ENCODE results near the gene ATP5F1B. TPM values are rescaled to one million over a fixed set of nuclear protein-coding genes. Genes with fewer than 3 reads are reported as not detected.

Gene ATP5F1B
- total and polyA plus RNA-seq, 9 of the 15 experiments (the other 6 are each of a cell fraction or from before 2014, with no cell fraction given) = 908 to 3,125 (median 1,482) TPM

- TF ChIP-seq TFE3 (CRISPR knock-in tag; IDR thresholded peaks at IDR 0.05) (no peak), CXXC5 (CRISPR knock-in tag; IDR thresholded peaks at IDR 0.05) (peak; percentile 86), DPF2 (IDR thresholded peaks at IDR 0.05) (no peak), ZNF431 (CRISPR knock-in tag; IDR thresholded peaks at IDR 0.05) (peak; percentile 53; the same call in 1 of the 2 replicates), SREBF1 (IDR thresholded peaks at IDR 0.05; ENCODE audit: borderline replicate concordance, low read depth, low read length) (0 out of 2 replicates have a peak, but pooled peaks have one; percentile 84), GABPA (tag; conservative IDR thresholded peaks at IDR 0.05; ENCODE audit: low read depth) (peak; percentile 75), EGR1 (conservative IDR thresholded peaks at IDR 0.05) (peak; percentile 67), ZBTB9 (CRISPR knock-in tag; IDR thresholded peaks at IDR 0.05) (0 out of 2 replicates have a peak, but pooled peaks have one; percentile 28), ATF7 (IDR thresholded peaks at IDR 0.05) (peak; percentile 66), MYNN (IDR thresholded peaks at IDR 0.05) (peak; percentile 83; the same call in 1 of the 2 replicates), MYNN (CRISPR knock-in tag; IDR thresholded peaks at IDR 0.05) (no peak), TEAD4 (IDR thresholded peaks at IDR 0.05; ENCODE audit: low read length) (peak; percentile 23), TEAD4 (CRISPR knock-in tag; IDR thresholded peaks at IDR 0.05; ENCODE audit: borderline replicate concordance) (no peak), ZBTB7A (IDR thresholded peaks at IDR 0.05; ENCODE audit: borderline replicate concordance, control insufficient read depth, low read depth, low read length) (peak; percentile 53; the same call in 1 of the 2 replicates), NFE2 (IDR thresholded peaks at IDR 0.05; ENCODE audit: low read depth) (peak; percentile 42), ZNF778 (CRISPR knock-in tag; IDR thresholded peaks at IDR 0.05) (no peak), ZNF318 (IDR thresholded peaks at IDR 0.05; ENCODE audit: borderline replicate concordance in 1 of 2, low read depth in 1 of 2) (0 out of 4 replicates have a peak, but pooled peaks of 1 of the 2 experiments have one; percentile 33), C11orf30 (IDR thresholded peaks at IDR 0.05; ENCODE audit: low read depth) (no peak)
Measured at GRCh38 chr12:56630180-56630632, 15.6 kb downstream of the ATP5F1B start, which contains the start of gene BAZ2A (continued).
